HEK293 (cell line): ENCODE data around the gene TRIM62.

ENCODE experiments used
- CTCF ChIA-PET: fragments of 350-600 bp; formaldehyde crosslinking; extraction: SDS; loops from one replicate; lab custom pipeline; 2021; ENCODE audit warnings: antibody characterized with exemption; lab: Yijun Ruan, JAX
- POLR2A ChIA-PET: fragments of 300-600 bp; formaldehyde crosslinking; extraction: SDS; loops from one replicate; lab custom pipeline; 2020; ENCODE audit warnings: antibody characterized with exemption, inconsistent platforms; lab: Yijun Ruan, JAX
- H3K27ac ChIP-seq: fragments of 200-500 bp; sonication (Bioruptor generic); 2 replicates; pipeline ENCODE4 v1.5.1; 2014; ENCODE audit warnings: low read depth, low read length, control low read depth, inconsistent platforms; ENCODE audit errors: extremely low read depth
- H3K36me3 ChIP-seq, 2 experiments: fragments of 200-500 bp in 1 of 2; sonication (Bioruptor generic) in 1 of 2; 1 replicate in 1 of 2; 2 replicates in 1 of 2; pipeline ENCODE4 v1.5.1; 2014 to 2017; ENCODE audit warnings: inconsistent platforms in 2 of 2, low read length in 2 of 2; ENCODE audit not compliant: control insufficient read depth in 2 of 2, insufficient read depth in 1 of 2
- H3K4me1 ChIP-seq: fragments of 200-500 bp; sonication (Bioruptor generic); 2 replicates; pipeline ENCODE4 v1.5.1; 2014; ENCODE audit warnings: mild to moderate bottlenecking, low read length, inconsistent platforms; ENCODE audit not compliant: control insufficient read depth, insufficient read depth
- H3K4me3 ChIP-seq: 2 replicates; pipeline ENCODE4 v1.5.1; 2011; ENCODE audit warnings: low read depth, mild to moderate bottlenecking, control low read depth, low read length, moderate library complexity
- H3K9me3 ChIP-seq: fragments of 200-500 bp; sonication (Bioruptor generic); 2 replicates; pipeline ENCODE4 v1.5.1; 2014; ENCODE audit warnings: low read depth, low read length, inconsistent platforms; ENCODE audit not compliant: control insufficient read depth, insufficient read depth
- EGR2 ChIP-seq: fragments of 450-650 bp; formaldehyde crosslinking; IDR thresholded peaks from 2 replicates; pipeline ENCODE4 v1.5.1; 2016; ENCODE audit warnings: low read depth, missing biosample characterization, missing genetic modification characterization
- KLF1 ChIP-seq: fragments of 450-650 bp; formaldehyde crosslinking; IDR thresholded peaks from 2 replicates; pipeline ENCODE4 v1.5.1; 2016; ENCODE audit warnings: missing biosample characterization, missing genetic modification characterization
- KLF16 ChIP-seq: fragments of 450-650 bp; formaldehyde crosslinking; IDR thresholded peaks from 2 replicates; pipeline ENCODE4 v1.5.1; 2017; ENCODE audit warnings: missing biosample characterization, missing genetic modification characterization
- MZF1 ChIP-seq: fragments of 450-650 bp; formaldehyde crosslinking; IDR thresholded peaks from 2 replicates; pipeline ENCODE4 v1.5.1; 2017; ENCODE audit warnings: missing biosample characterization, missing genetic modification characterization, borderline replicate concordance
- PRDM2 ChIP-seq: fragments of 450-650 bp; formaldehyde crosslinking; IDR thresholded peaks from 2 replicates; pipeline ENCODE4 v1.5.1; 2016; ENCODE audit warnings: missing biosample characterization, missing genetic modification characterization, borderline replicate concordance
- ZBTB7A ChIP-seq: fragments of 450-650 bp; formaldehyde crosslinking; IDR thresholded peaks from 2 replicates; pipeline ENCODE4 v1.5.1; 2016; ENCODE audit warnings: low read depth, missing biosample characterization, missing genetic modification characterization
- ZNF146 ChIP-seq: fragments of 450-650 bp; formaldehyde crosslinking; IDR thresholded peaks from 2 replicates; pipeline ENCODE4 v1.5.1; 2016; ENCODE audit warnings: missing biosample characterization, missing genetic modification characterization
- ZNF19 ChIP-seq: fragments of 450-650 bp; formaldehyde crosslinking; IDR thresholded peaks from 2 replicates; pipeline ENCODE4; 2016; ENCODE audit warnings: missing biosample characterization, missing genetic modification characterization, low read depth
- ZNF223 ChIP-seq: fragments of 450-650 bp; formaldehyde crosslinking; IDR thresholded peaks from 2 replicates; pipeline ENCODE4 v1.5.1; 2016; ENCODE audit warnings: missing biosample characterization, missing genetic modification characterization
- ZNF341 ChIP-seq: fragments of 450-650 bp; formaldehyde crosslinking; IDR thresholded peaks from 2 replicates; pipeline ENCODE4; 2016; ENCODE audit warnings: low read depth, missing biosample characterization, missing genetic modification characterization
- ZNF391 ChIP-seq: fragments of 450-650 bp; formaldehyde crosslinking; IDR thresholded peaks from 2 replicates; pipeline ENCODE4 v1.5.1; 2016; ENCODE audit warnings: low read depth, missing biosample characterization, missing genetic modification characterization, borderline replicate concordance
- ZNF404 ChIP-seq: fragments of 450-650 bp; formaldehyde crosslinking; IDR thresholded peaks from 2 replicates; pipeline ENCODE4 v1.5.1; 2017; ENCODE audit warnings: missing biosample characterization, missing genetic modification characterization
- ZNF510 ChIP-seq: fragments of 450-650 bp; formaldehyde crosslinking; IDR thresholded peaks from 2 replicates; pipeline ENCODE4 v1.5.1; 2018; ENCODE audit warnings: mild to moderate bottlenecking, missing genetic modification characterization, missing biosample characterization; ENCODE audit not compliant: insufficient replicate concordance
- ZNF600 ChIP-seq: fragments of 450-650 bp; formaldehyde crosslinking; IDR thresholded peaks from 2 replicates; pipeline ENCODE4 v1.5.1; 2016; ENCODE audit warnings: missing biosample characterization, missing genetic modification characterization
- ZNF621 ChIP-seq: fragments of 450-650 bp; formaldehyde crosslinking; IDR thresholded peaks from 2 replicates; pipeline ENCODE4 v1.5.1; 2017; ENCODE audit warnings: missing biosample characterization, missing genetic modification characterization
- ZNF623 ChIP-seq: fragments of 450-650 bp; formaldehyde crosslinking; IDR thresholded peaks from 2 replicates; pipeline ENCODE4 v1.5.1; 2016; ENCODE audit warnings: missing biosample characterization, missing genetic modification characterization
- TF ChIP-seq, protein P1 (sequence below): fragments of 450-650 bp; formaldehyde crosslinking; IDR thresholded peaks from 2 replicates; pipeline ENCODE4 v1.5.1; 2016; ENCODE audit warnings: missing biosample characterization, missing genetic modification characterization
- TF ChIP-seq, protein P2 (sequence below): fragments of 450-650 bp; formaldehyde crosslinking; IDR thresholded peaks from 2 replicates; pipeline ENCODE4 v1.5.1; 2016; ENCODE audit warnings: missing biosample characterization, missing genetic modification characterization
- TF ChIP-seq, protein P3 (sequence below): fragments of 450-650 bp; formaldehyde crosslinking; IDR thresholded peaks from 2 replicates; pipeline ENCODE4 v1.5.1; 2016; ENCODE audit warnings: missing biosample characterization, missing genetic modification characterization

The TRIM62 gene

DNA sequence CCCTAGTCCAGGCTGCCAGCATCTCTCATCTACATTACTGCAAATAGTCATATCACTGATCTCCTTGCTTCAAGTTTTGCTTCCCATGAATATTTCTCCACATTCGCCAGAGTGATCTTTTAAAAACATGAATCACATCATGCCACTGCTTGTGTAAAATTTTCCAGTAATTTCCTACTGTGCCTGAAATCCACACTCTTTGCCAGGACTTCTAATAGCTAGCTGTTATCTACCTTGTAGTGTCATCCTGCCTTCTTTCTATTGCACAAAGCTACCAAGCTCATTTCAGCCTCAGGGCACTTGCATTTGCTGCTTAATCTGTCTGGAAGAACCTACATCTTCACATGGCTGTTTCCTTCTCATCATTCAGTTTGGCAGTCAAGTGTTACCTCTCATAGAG lies 40.5 kb upstream of the TRIM62 start:
- TF ChIP-seq ZNF623 (0 out of 2 replicates have a peak, but pooled peaks have one; percentile 21), ZNF510 (tag by site-specific recombination) (no peak), ZNF223 (tag by site-specific recombination) (no peak)
- Histone ChIP-seq H3K4me1 (no peaks in the 10 kb centered on the region), H3K9me3 (no peaks in the 10 kb centered on the region), H3K4me3 (no peak overlapping the region), H3K27ac (no peak overlapping the region), H3K36me3 (no peaks in the 10 kb centered on the region)
- POLR2A ChIA-PET = no interaction called here
- CTCF ChIA-PET = interaction anchor here (0.6 to 1.7 kb wide), 4 partner anchors 25 to 570 kb away, joined by 3 to 6 read pairs (median 4); no protein-coding TSS in a partner anchor

GRCh38 chr1:33221385-33221758 lies 39.5 kb upstream of the TRIM62 start:
- H3K9me3 ChIP-seq = no peaks in the 10 kb centered on the region
- no peak overlapping the region for H3K4me3 ChIP-seq
- ChIA-PET POLR2A (no interaction called here), CTCF (interaction anchor here (0.5 to 1.7 kb wide), 2 partner anchors 74 to 356 kb away, joined by 3 to 6 read pairs; no protein-coding TSS in a partner anchor)
- H3K4me1 ChIP-seq = no peaks in the 10 kb centered on the region
- TF ChIP-seq, protein P1, sequence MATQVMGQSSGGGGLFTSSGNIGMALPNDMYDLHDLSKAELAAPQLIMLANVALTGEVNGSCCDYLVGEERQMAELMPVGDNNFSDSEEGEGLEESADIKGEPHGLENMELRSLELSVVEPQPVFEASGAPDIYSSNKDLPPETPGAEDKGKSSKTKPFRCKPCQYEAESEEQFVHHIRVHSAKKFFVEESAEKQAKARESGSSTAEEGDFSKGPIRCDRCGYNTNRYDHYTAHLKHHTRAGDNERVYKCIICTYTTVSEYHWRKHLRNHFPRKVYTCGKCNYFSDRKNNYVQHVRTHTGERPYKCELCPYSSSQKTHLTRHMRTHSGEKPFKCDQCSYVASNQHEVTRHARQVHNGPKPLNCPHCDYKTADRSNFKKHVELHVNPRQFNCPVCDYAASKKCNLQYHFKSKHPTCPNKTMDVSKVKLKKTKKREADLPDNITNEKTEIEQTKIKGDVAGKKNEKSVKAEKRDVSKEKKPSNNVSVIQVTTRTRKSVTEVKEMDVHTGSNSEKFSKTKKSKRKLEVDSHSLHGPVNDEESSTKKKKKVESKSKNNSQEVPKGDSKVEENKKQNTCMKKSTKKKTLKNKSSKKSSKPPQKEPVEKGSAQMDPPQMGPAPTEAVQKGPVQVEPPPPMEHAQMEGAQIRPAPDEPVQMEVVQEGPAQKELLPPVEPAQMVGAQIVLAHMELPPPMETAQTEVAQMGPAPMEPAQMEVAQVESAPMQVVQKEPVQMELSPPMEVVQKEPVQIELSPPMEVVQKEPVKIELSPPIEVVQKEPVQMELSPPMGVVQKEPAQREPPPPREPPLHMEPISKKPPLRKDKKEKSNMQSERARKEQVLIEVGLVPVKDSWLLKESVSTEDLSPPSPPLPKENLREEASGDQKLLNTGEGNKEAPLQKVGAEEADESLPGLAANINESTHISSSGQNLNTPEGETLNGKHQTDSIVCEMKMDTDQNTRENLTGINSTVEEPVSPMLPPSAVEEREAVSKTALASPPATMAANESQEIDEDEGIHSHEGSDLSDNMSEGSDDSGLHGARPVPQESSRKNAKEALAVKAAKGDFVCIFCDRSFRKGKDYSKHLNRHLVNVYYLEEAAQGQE = 0 out of 2 replicates have a peak, but pooled peaks have one; percentile 41
- TF ChIP-seq, protein P2, sequence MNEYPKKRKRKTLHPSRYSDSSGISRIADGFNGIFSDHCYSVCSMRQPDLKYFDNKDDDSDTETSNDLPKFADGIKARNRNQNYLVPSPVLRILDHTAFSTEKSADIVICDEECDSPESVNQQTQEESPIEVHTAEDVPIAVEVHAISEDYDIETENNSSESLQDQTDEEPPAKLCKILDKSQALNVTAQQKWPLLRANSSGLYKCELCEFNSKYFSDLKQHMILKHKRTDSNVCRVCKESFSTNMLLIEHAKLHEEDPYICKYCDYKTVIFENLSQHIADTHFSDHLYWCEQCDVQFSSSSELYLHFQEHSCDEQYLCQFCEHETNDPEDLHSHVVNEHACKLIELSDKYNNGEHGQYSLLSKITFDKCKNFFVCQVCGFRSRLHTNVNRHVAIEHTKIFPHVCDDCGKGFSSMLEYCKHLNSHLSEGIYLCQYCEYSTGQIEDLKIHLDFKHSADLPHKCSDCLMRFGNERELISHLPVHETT = no peak
- no peak for TF ChIP-seq ZBTB7A (tag by site-specific recombination)
- TF ChIP-seq PRDM2 = no peak
- H3K36me3 ChIP-seq = no peaks in the 10 kb centered on the region
- H3K27ac ChIP-seq = no peak overlapping the region

- no peaks in the 10 kb centered on the region for H3K9me3 ChIP-seq
- CTCF ChIA-PET = interaction anchor here (0.5 to 1.7 kb wide), 6 partner anchors 13 to 1378 kb away, joined by 3 to 6 read pairs (median 3); no protein-coding TSS in a partner anchor
- H3K27ac ChIP-seq = no peak overlapping the region
- no peak overlapping the region for H3K4me3 ChIP-seq
- no peaks in the 10 kb centered on the region for H3K4me1 ChIP-seq
- POLR2A ChIA-PET = no interaction called here
- H3K36me3 ChIP-seq = no peaks in the 10 kb centered on the region
- TF ChIP-seq ZNF341 (tag by site-specific recombination) (no peak), KLF1 (tag by site-specific recombination) (peak; percentile 75), MZF1 (tag by site-specific recombination) (no peak), KLF16 (no peak), ZNF621 (tag by site-specific recombination) (no peak), ZNF600 (no peak), ZNF19 (tag by site-specific recombination) (no peak), ZNF391 (tag by site-specific recombination) (no peak), EGR2 (tag by site-specific recombination) (peak; percentile 72), ZNF146 (no peak), ZNF404 (no peak)
- TF ChIP-seq, protein P3, sequence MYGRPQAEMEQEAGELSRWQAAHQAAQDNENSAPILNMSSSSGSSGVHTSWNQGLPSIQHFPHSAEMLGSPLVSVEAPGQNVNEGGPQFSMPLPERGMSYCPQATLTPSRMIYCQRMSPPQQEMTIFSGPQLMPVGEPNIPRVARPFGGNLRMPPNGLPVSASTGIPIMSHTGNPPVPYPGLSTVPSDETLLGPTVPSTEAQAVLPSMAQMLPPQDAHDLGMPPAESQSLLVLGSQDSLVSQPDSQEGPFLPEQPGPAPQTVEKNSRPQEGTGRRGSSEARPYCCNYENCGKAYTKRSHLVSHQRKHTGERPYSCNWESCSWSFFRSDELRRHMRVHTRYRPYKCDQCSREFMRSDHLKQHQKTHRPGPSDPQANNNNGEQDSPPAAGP (tag by site-specific recombination) = no peak
Measured at GRCh38 chr1:33220676-33221384, 39.0 kb upstream of the TRIM62 start.
